A673 (cell line): ENCODE results near the gene PROK2. TPM values are rescaled to one million over a fixed set of nuclear protein-coding genes. Genes with fewer than 3 reads are reported as not detected.

ENCODE experiments used
- BruUV-seq: library from RNA; stranded (reverse); fragments of 400-500 nt; replicated peaks from 2 replicates; lab custom pipeline; 2021; lab: Mats Ljungman, UMichigan
- CTCF ChIA-PET: fragments of 300-600 bp; sonication (Branson Sonifier 250); formaldehyde crosslinking; loops from one replicate; lab custom pipeline; 2022; ENCODE audit warnings: antibody characterized with exemption; lab: Charles Lee
- POLR2A ChIA-PET: fragments of 300-600 bp; sonication (Branson Sonifier 250); formaldehyde crosslinking; loops from one replicate; lab custom pipeline; 2022; ENCODE audit warnings: antibody characterized with exemption; ENCODE audit not compliant: low non-redundant PET; lab: Charles Lee
- DNase-seq: peaks from one replicate; pipeline ENCODE4 v3.0.0-alpha.2; 2015; ENCODE audit warnings: low spot score
- H3K27ac ChIP-seq: fragments of 200-600 bp; sonication (generic); 2 replicates; pipeline ENCODE4 v1.5.1; 2016; ENCODE audit warnings: mixed run types, low read depth, mild to moderate bottlenecking, mixed read lengths, antibody characterized with exemption, low read length; ENCODE audit not compliant: poor library complexity, severe bottlenecking
- H3K27me3 ChIP-seq: fragments of 200-600 bp; sonication (generic); replicated peaks from 2 replicates; pipeline ENCODE4 v1.6.1; 2017; ENCODE audit warnings: mixed run types, low read depth, mild to moderate bottlenecking, mixed read lengths, antibody characterized with exemption, low read length; ENCODE audit not compliant: insufficient read depth, poor library complexity
- H3K36me3 ChIP-seq: fragments of 200-600 bp; sonication (generic); 2 replicates; pipeline ENCODE4 v1.6.1; 2016; ENCODE audit warnings: mixed run types, mild to moderate bottlenecking, mixed read lengths, antibody characterized with exemption, low read length; ENCODE audit not compliant: insufficient read depth, poor library complexity, severe bottlenecking
- H3K4me1 ChIP-seq: fragments of 200-600 bp; sonication (generic); 2 replicates; pipeline ENCODE4 v1.6.1; 2017; ENCODE audit warnings: mixed run types, mild to moderate bottlenecking, mixed read lengths, antibody characterized with exemption, low read length; ENCODE audit not compliant: insufficient read depth, poor library complexity, severe bottlenecking
- H3K4me3 ChIP-seq: fragments of 200-600 bp; sonication (generic); 2 replicates; pipeline ENCODE4 v1.5.1; 2016; ENCODE audit warnings: low read depth, mixed run types, mild to moderate bottlenecking, mixed read lengths, low read length; ENCODE audit not compliant: poor library complexity, severe bottlenecking
- H3K9me3 ChIP-seq: fragments of 200-600 bp; sonication (generic); 2 replicates; pipeline ENCODE4 v1.6.1; 2016; ENCODE audit warnings: mixed run types, low read depth, mild to moderate bottlenecking, mixed read lengths, antibody characterized with exemption, low read length; ENCODE audit not compliant: poor library complexity, severe bottlenecking
- EZH2 ChIP-seq: fragments of 200-600 bp; sonication (generic); IDR thresholded peaks from 2 replicates; pipeline ENCODE4 v1.6.1; 2017; ENCODE audit warnings: borderline replicate concordance, low read depth, mild to moderate bottlenecking, mixed read lengths, antibody characterized with exemption, low read length; ENCODE audit not compliant: poor library complexity, severe bottlenecking
- intact Hi-C: fragments of 100-400 bp; cut with micrococcal nuclease; formaldehyde crosslinking; loops from one replicate; pipeline ENCODE4 v1.10.0; 2022; ENCODE audit not compliant: unreplicated experiment
- total RNA-seq: library from RNA; stranded (reverse); gene quantifications from 2 replicates; pipeline ENCODE4 v1.2.3, GENCODE V29; 2021
- TF ChIP-seq, protein P1 (sequence below): fragments of 300-800, 200-600 bp; sonication (generic); conservative IDR thresholded peaks from 2 replicates; pipeline ENCODE4 v1.5.1; 2017; ENCODE audit warnings: low read depth, mild to moderate bottlenecking, antibody characterized with exemption, low read length, moderate library complexity, mixed read lengths

PROK2 gene
- total RNA-seq, 1 experiment from 2014 or later: 1.6 TPM

DNA sequence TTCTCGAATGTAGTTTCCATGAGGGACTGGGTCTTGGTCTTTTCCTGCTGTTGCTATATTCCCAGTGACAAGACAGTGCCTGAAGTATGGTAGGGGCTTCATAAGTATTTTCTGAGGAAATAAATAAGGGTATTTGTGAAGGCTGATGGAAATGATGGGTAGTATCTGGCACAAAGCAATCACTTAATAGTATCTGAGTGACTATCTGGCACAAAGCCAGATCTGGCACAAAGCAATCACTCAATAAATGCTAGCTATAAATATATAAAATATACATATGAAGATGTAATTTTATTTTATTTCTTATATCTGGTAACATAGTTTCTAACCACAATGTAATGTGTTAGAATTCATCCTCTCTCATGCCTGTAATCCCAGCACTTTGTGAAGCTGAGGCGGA is 20.7 kb upstream of the PROK2 start:
- CTCF ChIA-PET: no interaction called here
- TF ChIP-seq, protein P1, sequence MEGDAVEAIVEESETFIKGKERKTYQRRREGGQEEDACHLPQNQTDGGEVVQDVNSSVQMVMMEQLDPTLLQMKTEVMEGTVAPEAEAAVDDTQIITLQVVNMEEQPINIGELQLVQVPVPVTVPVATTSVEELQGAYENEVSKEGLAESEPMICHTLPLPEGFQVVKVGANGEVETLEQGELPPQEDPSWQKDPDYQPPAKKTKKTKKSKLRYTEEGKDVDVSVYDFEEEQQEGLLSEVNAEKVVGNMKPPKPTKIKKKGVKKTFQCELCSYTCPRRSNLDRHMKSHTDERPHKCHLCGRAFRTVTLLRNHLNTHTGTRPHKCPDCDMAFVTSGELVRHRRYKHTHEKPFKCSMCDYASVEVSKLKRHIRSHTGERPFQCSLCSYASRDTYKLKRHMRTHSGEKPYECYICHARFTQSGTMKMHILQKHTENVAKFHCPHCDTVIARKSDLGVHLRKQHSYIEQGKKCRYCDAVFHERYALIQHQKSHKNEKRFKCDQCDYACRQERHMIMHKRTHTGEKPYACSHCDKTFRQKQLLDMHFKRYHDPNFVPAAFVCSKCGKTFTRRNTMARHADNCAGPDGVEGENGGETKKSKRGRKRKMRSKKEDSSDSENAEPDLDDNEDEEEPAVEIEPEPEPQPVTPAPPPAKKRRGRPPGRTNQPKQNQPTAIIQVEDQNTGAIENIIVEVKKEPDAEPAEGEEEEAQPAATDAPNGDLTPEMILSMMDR: no peak
- TF ChIP-seq EZH2: no peak
- BruUV-seq: no TSS peak
- H3K4me3 ChIP-seq: no peak overlapping the region
- no peak overlapping the region for H3K27ac ChIP-seq
- intact Hi-C loops: no loop called here
- POLR2A ChIA-PET: no interaction called here
- no peaks in the 10 kb centered on the region for H3K4me1 ChIP-seq
- H3K36me3 ChIP-seq: no peaks in the 10 kb centered on the region
- no peak for DNase-seq
- H3K9me3 ChIP-seq: no peaks in the 10 kb centered on the region
- H3K27me3 ChIP-seq: no peaks in the 10 kb centered on the region

DNA sequence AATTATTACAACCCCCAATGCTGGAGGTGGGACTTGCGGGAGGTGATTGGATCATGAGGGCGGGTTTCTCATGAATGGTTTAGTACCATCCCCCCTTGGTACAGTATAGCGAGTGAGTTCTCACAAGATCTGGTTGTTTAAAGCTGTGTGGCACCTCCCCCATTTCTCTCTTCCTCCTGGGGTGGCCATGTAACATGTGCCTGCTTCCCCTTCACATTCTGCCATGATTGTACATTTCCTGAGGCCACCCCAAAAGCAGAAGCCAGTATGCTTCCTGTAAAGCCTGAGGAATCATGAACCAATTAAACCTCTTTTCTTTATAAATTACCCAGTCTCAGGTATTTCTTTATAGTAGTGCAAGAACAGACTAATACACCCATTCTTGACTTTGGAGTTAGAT is 20.3 kb upstream of the PROK2 start:
- BruUV-seq: no TSS peak
- DNase-seq: no peak
- Histone ChIP-seq H3K27ac (no peak overlapping the region), H3K4me1 (no peaks in the 10 kb centered on the region), H3K36me3 (no peaks in the 10 kb centered on the region), H3K9me3 (no peaks in the 10 kb centered on the region), H3K4me3 (no peak overlapping the region), H3K27me3 (no peaks in the 10 kb centered on the region)
- no peak for TF ChIP-seq EZH2
- TF ChIP-seq, protein P1: no peak
- intact Hi-C loops: no loop called here
- ChIA-PET CTCF (no interaction called here), POLR2A (no interaction called here)

DNA sequence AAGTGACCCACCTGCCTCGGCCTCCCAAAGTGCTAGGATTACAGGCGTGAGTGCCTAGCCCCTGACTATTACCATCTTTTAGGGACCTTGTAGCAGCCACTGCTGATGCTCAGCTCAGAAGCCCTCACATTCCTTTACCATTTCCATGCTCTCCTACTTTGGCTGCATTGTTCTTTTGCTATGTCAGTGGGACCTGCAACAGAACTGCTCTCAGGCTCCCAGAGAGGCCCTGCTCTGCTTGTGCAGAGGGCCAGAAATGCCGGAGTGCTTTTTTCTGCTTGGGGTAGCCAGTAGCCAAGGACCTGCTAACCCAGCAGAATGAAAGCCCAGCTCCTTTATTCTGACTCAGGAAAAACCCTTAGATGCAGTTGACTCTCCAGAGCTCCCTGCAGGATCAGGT is 18.3 kb upstream of the PROK2 start:
- no TSS peak for BruUV-seq
- H3K4me1 ChIP-seq: no peaks in the 10 kb centered on the region
- CTCF ChIA-PET: no interaction called here
- no peaks in the 10 kb centered on the region for H3K9me3 ChIP-seq
- H3K27ac ChIP-seq: no peak overlapping the region
- intact Hi-C loops: no loop called here
- TF ChIP-seq, protein P1: no peak
- no peak for TF ChIP-seq EZH2
- POLR2A ChIA-PET: no interaction called here
- H3K36me3 ChIP-seq: no peaks in the 10 kb centered on the region
- H3K4me3 ChIP-seq: no peak overlapping the region
- H3K27me3 ChIP-seq: no peaks in the 10 kb centered on the region
- no peak for DNase-seq
